Measurements from ENCODE around the gene ARMC2.
"Not testable (repeated sequence)": the region's sequence is repeated elsewhere in the genome, so short reads cannot be mapped to it uniquely, and the experiment has no call there.

Gene ARMC2

DNA sequence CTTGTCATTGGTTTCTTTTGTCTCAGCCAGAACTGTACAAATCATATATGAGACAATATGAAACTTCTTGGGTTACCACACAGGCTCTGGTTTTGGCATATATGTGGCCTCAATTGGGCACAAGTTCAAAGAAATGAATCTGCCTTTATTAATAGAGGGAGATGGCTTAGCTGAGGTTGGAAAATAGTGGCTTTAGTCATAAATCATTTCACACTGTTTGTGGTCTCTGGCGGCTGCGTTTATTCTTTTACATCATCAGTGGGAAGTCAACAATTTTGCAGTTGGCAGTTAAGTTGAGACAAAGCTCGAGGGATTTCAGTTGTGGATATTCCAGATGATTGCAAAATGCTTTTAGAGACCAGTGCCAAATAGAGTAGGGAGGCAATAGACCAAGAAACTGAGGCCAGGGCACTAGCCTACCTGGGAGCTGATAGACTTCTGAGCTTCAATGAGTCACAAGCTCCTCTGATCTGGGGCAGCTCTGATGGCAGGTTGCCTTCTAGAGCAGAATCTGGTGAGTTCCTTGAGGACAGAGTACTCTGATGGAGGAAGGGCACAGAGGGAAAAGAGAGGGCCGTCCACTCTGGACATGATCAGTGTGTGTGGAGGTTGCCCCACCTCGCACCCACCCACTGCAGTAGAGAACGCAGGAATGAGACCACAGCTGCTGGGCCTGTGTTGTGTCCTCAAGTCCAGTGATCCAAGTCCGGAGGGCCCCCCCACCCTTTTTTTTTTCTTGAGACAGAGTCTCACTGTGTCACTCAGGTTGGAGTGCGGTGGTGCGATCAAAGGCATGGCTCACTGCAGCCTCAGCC is 73.5 kb downstream of the ARMC2 start:
- Histone ChIP-seq H3K4me3 (ENCODE audit: low read length) (no peak overlapping the region), H3K9me3 (ENCODE audit: insufficient read depth, low read depth, low read length) (no peaks in the 10 kb centered on the region), H3K4me1 (ENCODE audit: insufficient read depth, low read length) (peaks cover 34% of the 10 kb centered on the region), H3K27ac (ENCODE audit: low read depth, low read length) (no peak overlapping the region), H3K9ac (ENCODE audit: low read depth, low read length) (no peak overlapping the region), H3K36me3 (ENCODE audit: insufficient read depth, low read length) (no peaks in the 10 kb centered on the region), H3K27me3 (ENCODE audit: insufficient read depth, low read length) (no peaks in the 10 kb centered on the region)
- 88% methylated on average over 9 of the region's 9 CpGs for WGBS

DNA sequence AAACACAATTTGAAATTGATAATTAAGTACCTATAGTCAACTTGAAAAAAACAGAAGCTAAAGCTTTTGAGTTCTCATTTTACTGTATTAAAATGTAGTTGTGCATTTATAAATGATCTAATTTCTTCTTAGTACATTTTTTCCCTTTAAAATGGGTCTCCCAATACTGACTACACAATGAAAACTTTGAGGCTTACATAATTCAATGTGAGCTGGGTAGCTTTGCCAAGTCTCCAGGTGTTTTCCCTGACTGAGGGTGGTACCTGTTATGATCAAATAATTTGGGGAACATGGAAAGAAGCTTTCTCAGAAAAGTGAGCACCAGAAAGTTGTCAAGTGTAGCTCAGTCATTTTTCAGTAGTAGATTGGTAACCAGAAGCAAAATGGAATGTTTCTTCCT is 74.3 kb downstream of the ARMC2 start:
- Histone ChIP-seq H3K9me3 (ENCODE audit: insufficient read depth, low read depth, low read length) (no peaks in the 10 kb centered on the region), H3K9ac (ENCODE audit: low read depth, low read length) (no peak overlapping the region), H3K4me1 (ENCODE audit: insufficient read depth, low read length) (peaks cover 34% of the 10 kb centered on the region)

DNA sequence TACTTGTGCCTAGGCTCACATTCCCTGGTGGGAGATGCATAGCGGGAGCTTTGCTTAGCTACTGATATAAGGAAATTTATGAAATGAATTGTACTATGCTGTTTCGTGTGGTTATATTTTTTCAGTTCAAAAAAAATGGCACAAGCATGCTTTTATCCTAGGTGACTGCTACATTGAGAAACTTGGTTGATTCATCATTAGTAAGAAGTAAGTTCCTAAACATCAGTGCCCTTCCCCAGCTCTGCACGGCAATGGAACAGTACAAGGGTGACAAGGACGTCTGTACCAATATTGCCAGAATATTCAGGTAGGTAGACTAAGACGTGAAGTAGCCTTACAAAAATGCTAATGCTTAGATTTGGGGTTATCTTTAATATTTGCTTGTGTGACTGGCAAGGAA is 79.7 kb downstream of the ARMC2 start:
- no peaks in the 10 kb centered on the region for H3K9me3 ChIP-seq (ENCODE audit: insufficient read depth, low read depth, low read length)
- H3K4me3 ChIP-seq (ENCODE audit: low read length): no peak overlapping the region
- no peak overlapping the region for H3K27ac ChIP-seq (ENCODE audit: low read depth, low read length)
- no peaks in the 10 kb centered on the region for H3K36me3 ChIP-seq (ENCODE audit: insufficient read depth, low read length)
- H3K27me3 ChIP-seq (ENCODE audit: insufficient read depth, low read length): no peaks in the 10 kb centered on the region
- H3K9ac ChIP-seq (ENCODE audit: low read depth, low read length): no peak overlapping the region
- WGBS: 86% methylated on average over 5 of the region's 5 CpGs
- H3K4me1 ChIP-seq (ENCODE audit: insufficient read depth, low read length): peaks cover 22% of the 10 kb centered on the region

More for the DNA sequence above, 74.3 kb downstream of the ARMC2 start:
- no peak overlapping the region for H3K27ac ChIP-seq (ENCODE audit: low read depth, low read length)
- H3K4me3 ChIP-seq (ENCODE audit: low read length): no peak overlapping the region
- H3K27me3 ChIP-seq (ENCODE audit: insufficient read depth, low read length): no peaks in the 10 kb centered on the region
- no peaks in the 10 kb centered on the region for H3K36me3 ChIP-seq (ENCODE audit: insufficient read depth, low read length)

DNA sequence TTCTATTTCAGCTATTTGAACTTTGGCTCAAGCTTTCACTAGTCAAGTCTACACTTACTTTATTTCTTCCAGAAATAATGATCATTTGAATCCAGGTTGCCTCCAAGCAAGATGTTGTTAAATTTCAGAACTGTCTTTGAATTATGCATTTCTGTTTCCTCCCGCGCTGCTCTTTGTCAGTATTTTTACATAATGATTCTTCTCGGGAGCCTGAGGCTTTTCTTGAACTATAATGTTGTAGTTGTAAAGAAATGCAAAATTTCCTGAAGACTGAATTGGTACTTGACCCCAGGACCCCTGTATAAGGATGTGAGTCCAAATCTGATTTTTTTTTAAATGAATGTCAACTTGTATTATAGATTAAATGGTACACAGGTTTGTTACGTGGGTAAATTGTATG is 80.4 kb downstream of the ARMC2 start:
- 46% methylated on average over 4 of the region's 4 CpGs for WGBS
- peaks cover 16% of the 10 kb centered on the region for H3K4me1 ChIP-seq (ENCODE audit: insufficient read depth, low read length)
- no peaks in the 10 kb centered on the region for H3K27me3 ChIP-seq (ENCODE audit: insufficient read depth, low read length)
- H3K4me3 ChIP-seq (ENCODE audit: low read length): no peak overlapping the region
- no peak overlapping the region for H3K9ac ChIP-seq (ENCODE audit: low read depth, low read length)
- H3K9me3 ChIP-seq (ENCODE audit: insufficient read depth, low read depth, low read length): no peaks in the 10 kb centered on the region
- no peaks in the 10 kb centered on the region for H3K36me3 ChIP-seq (ENCODE audit: insufficient read depth, low read length)
- no peak overlapping the region for H3K27ac ChIP-seq (ENCODE audit: low read depth, low read length)

DNA sequence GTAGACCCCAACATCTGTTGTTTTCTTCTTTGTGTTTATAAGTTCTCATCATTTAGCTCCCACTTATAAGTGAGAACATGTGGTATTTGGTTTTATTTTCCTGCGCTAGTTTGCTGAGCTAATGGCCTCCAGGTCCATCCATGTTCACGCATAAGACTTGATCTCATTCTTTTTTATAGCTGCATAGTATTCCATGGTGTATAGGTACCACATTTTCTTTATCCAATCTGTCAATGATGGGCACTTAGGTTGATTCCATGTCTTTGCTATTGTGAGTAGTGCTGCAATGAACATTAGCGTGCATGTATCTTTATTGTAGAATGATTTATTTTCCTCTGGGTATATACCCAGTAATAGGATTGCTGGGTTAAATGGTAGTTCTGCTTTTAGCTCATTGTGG is 82.9 kb downstream of the ARMC2 start:
- H3K4me1 ChIP-seq (ENCODE audit: insufficient read depth, low read length): peaks cover 13% of the 10 kb centered on the region
- WGBS: 98% methylated on average over 3 of the region's 3 CpGs
- H3K4me3 ChIP-seq (ENCODE audit: low read length); H3K27ac ChIP-seq (ENCODE audit: low read depth, low read length); H3K9me3 ChIP-seq (ENCODE audit: insufficient read depth, low read depth, low read length); H3K27me3 ChIP-seq (ENCODE audit: insufficient read depth, low read length); H3K36me3 ChIP-seq (ENCODE audit: insufficient read depth, low read length); H3K9ac ChIP-seq (ENCODE audit: low read depth, low read length): not testable (repeated sequence)

DNA sequence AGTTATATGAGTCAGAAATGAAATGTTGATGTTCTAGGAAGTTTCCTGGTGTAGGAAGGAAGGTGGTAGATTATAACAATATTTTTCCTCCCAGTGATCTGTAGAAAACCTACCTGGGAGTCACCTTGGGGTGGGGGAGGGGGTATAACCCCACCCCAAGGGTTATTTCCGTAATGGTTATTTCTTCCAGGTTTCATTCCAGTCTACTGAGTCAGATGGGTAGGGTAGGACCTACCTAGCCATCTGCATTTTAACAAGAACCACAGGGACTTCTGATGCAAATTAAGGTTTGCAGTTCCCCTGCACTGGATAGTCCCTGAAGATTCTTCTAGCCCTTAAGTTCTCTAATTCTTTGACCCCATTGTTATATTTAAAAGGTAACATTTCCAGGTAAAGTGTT is 88.9 kb downstream of the ARMC2 start:
- no peak overlapping the region for H3K9ac ChIP-seq (ENCODE audit: low read depth, low read length)
- H3K27me3 ChIP-seq (ENCODE audit: insufficient read depth, low read length): no peaks in the 10 kb centered on the region
- H3K4me1 ChIP-seq (ENCODE audit: insufficient read depth, low read length): peaks cover 15% of the 10 kb centered on the region
- no peaks in the 10 kb centered on the region; the same call in 1 of the 2 replicates for H3K9me3 ChIP-seq (ENCODE audit: insufficient read depth, low read depth, low read length)
- H3K27ac ChIP-seq (ENCODE audit: low read depth, low read length): no peak overlapping the region
- no peaks in the 10 kb centered on the region for H3K36me3 ChIP-seq (ENCODE audit: insufficient read depth, low read length)
- WGBS: no CpG with 5 or more reads among the region's 1 CpG
- no peak overlapping the region for H3K4me3 ChIP-seq (ENCODE audit: low read length)

DNA sequence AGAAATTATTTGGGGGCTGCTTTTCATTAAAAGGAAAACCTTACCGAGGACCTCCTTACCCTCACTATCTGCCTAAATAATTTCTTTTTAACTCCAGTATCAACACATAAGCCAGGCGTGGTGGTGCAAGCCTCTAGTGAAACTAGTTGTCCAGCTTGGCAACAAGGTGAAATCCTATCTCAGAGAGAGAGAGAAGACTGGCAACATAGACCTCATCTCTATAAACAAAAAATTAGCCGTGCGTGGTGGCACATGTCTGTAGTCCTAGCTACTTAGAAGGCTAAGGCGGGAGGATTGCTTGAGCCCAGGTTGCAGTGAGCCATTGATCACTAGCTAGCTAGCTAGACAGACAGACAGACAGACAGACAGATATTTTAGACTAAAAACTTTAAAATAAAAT is 92.5 kb downstream of the ARMC2 start:
- Histone ChIP-seq H3K27ac (ENCODE audit: low read depth, low read length) (no peak overlapping the region), H3K4me3 (ENCODE audit: low read length) (no peak overlapping the region), H3K27me3 (ENCODE audit: insufficient read depth, low read length) (no peaks in the 10 kb centered on the region), H3K36me3 (ENCODE audit: insufficient read depth, low read length) (no peaks in the 10 kb centered on the region), H3K4me1 (ENCODE audit: insufficient read depth, low read length) (peaks cover 20% of the 10 kb centered on the region), H3K9ac (ENCODE audit: low read depth, low read length) (no peak overlapping the region), H3K9me3 (ENCODE audit: insufficient read depth, low read depth, low read length) (no peaks in the 10 kb centered on the region; the same call in 1 of the 2 replicates)
- 95% methylated on average over 5 of the region's 5 CpGs for WGBS

DNA sequence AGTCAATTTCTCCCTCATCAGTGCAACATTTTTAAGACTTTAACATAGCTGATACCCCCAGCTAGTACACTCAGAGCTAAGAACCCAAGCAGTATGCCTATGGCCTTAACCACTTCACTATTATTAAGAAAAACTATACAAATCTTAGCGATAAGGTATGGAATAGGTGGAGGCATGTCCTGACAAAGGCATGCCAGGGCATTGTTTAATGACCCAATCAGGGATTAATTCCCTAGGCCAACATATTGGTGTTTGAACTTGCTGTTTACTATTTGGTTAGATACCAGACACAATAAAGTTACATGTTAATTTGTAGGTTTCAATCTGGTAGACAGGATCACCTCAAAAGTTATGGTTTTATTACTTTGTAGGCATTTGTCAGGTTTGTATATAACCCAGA is 93.1 kb downstream of the ARMC2 start:
- no peaks in the 10 kb centered on the region for H3K36me3 ChIP-seq (ENCODE audit: insufficient read depth, low read length)
- H3K9me3 ChIP-seq (ENCODE audit: insufficient read depth, low read depth, low read length): no peaks in the 10 kb centered on the region; the same call in 1 of the 2 replicates
- no peaks in the 10 kb centered on the region for H3K27me3 ChIP-seq (ENCODE audit: insufficient read depth, low read length)
- no peak overlapping the region for H3K27ac ChIP-seq (ENCODE audit: low read depth, low read length)
- H3K4me1 ChIP-seq (ENCODE audit: insufficient read depth, low read length): peaks cover 20% of the 10 kb centered on the region
- H3K9ac ChIP-seq (ENCODE audit: low read depth, low read length): no peak overlapping the region
- WGBS: 100% methylated on average over 1 of the region's 1 CpG
- H3K4me3 ChIP-seq (ENCODE audit: low read length): no peak overlapping the region

DNA sequence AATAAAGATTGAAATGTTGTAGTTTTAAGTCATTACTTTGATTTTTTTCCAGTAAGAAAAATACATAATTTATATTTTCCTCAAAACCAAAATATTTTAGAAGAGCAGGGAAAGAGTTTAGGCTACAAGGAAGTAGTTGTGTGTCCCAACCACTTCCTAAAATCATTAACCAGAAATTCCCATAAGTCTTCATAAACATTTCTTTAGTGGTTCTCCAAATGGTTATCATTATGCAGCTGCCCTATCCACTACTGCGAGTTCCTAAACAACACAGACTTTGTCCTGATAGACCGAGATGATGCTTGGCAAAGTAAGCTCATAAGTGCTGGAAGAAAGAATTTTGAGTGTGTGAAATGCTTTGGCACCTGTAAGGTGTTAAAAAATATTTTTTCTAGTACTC is 93.6 kb downstream of the ARMC2 start:
- Histone ChIP-seq H3K4me3 (ENCODE audit: low read length) (no peak overlapping the region), H3K9ac (ENCODE audit: low read depth, low read length) (no peak overlapping the region), H3K9me3 (ENCODE audit: insufficient read depth, low read depth, low read length) (no peaks in the 10 kb centered on the region; the same call in 1 of the 2 replicates), H3K4me1 (ENCODE audit: insufficient read depth, low read length) (peaks cover 16% of the 10 kb centered on the region), H3K27ac (ENCODE audit: low read depth, low read length) (no peak overlapping the region), H3K27me3 (ENCODE audit: insufficient read depth, low read length) (no peaks in the 10 kb centered on the region), H3K36me3 (ENCODE audit: insufficient read depth, low read length) (no peaks in the 10 kb centered on the region)
- 97% methylated on average over 2 of the region's 2 CpGs for WGBS

DNA sequence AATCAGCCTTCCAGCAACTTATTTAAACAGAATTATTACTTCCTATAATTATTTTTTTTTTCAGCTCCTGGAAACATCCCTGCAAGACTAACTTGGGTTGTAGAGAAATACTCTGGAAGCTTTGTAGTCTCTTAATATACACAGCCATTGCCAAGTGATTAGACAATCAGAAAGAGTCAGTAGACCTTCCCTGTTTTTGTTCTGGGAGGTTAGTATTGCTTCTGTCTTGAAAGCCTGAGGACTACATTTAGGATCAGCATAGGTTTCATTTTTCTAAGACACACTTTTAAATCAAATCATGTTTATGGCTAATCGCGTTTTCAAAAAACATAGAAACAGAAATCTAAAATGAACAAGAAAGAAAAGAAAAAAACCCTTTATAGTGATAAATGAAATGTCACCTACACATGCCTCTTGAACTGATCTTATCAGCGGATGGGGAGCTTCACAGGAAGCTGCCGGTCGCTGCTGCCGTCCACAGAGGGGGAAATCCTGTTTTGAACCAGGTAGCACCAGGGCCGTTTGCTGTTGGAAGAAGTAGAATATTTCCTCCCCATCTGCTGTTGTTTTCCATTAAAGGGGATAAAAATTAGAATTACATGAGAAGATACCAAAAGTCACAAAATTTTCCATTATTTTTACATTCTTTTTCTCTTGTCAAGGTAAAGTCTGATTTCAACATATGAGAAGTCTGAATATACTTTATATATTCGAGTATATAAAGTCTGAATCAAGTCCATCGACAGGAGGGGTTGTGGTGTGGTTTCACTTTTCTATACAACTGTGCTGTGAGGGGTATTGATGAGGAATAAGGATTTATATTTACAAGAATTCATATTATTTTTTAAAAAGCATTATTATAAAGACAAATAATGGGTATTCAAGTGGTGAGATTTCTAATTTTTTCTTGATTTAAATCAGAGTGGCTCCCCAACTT is 94.6 kb downstream of the ARMC2 start:
- no peak overlapping the region for H3K4me3 ChIP-seq (ENCODE audit: low read length)
- H3K36me3 ChIP-seq (ENCODE audit: insufficient read depth, low read length): no peaks in the 10 kb centered on the region
- no peak overlapping the region for H3K9ac ChIP-seq (ENCODE audit: low read depth, low read length)
- H3K4me1 ChIP-seq (ENCODE audit: insufficient read depth, low read length): peaks cover 7% of the 10 kb centered on the region
- no peaks in the 10 kb centered on the region; the same call in 1 of the 2 replicates for H3K9me3 ChIP-seq (ENCODE audit: insufficient read depth, low read depth, low read length)
- 74% methylated on average over 4 of the region's 9 CpGs for WGBS
- H3K27me3 ChIP-seq (ENCODE audit: insufficient read depth, low read length): no peaks in the 10 kb centered on the region
- no peak overlapping the region for H3K27ac ChIP-seq (ENCODE audit: low read depth, low read length)

DNA sequence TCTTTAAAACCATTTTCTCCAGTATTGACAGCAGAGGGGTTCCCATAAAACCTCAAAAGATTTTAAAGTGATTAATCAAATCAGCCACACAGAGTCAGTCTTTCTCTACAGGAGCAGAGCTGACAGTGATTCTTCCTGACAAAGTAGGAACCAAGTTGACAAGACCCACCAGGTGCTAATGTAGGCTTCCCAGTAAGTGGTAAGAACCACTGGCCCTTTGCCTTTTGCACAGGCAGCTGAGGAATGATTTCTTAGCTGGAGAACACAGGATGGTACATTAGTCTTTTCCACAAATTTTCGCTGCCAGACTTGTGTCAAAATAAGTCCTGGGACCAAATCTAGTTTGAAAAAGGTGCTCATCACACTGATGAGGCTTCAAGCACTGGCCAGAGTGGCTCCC is 95.8 kb downstream of the ARMC2 start:
- no peak overlapping the region for H3K4me3 ChIP-seq (ENCODE audit: low read length)
- H3K27me3 ChIP-seq (ENCODE audit: insufficient read depth, low read length): no peaks in the 10 kb centered on the region
- H3K9me3 ChIP-seq (ENCODE audit: insufficient read depth, low read depth, low read length): no peaks in the 10 kb centered on the region; the same call in 1 of the 2 replicates
- H3K9ac ChIP-seq (ENCODE audit: low read depth, low read length): no peak overlapping the region
- no peak overlapping the region for H3K27ac ChIP-seq (ENCODE audit: low read depth, low read length)
- peaks cover 5% of the 10 kb centered on the region; the same call in 1 of the 2 replicates for H3K4me1 ChIP-seq (ENCODE audit: insufficient read depth, low read length)
- 96% methylated on average over 1 of the region's 1 CpG for WGBS
- H3K36me3 ChIP-seq (ENCODE audit: insufficient read depth, low read length): no peaks in the 10 kb centered on the region
